ENCODE data around the gene AKR7A3. TPM values are rescaled to one million over a fixed set of nuclear protein-coding genes. Genes with fewer than 3 reads are reported as not detected.
A peak's percentile ranks its signal among the peaks of the same experiment; 100 is the strongest.

Gene AKR7A3
- total and polyA plus RNA-seq, 10 of the 15 experiments (the other 5 are each of a cell fraction or from before 2014, with no cell fraction given), result 0.10 to 1.1 (median 0.25) TPM; not detected in 2

GRCh38 chr1:19251305-19252196, 37.0 kb downstream of the AKR7A3 start, which contains the start of the genes EMC1 and MRTO4:
TSS of gene EMC1 (minus strand) at chr1:19251524. CDS start at chr1:19251509, 15 bp downstream.
TSS of gene MRTO4 (plus strand) at chr1:19251805. CDS start at chr1:19251836, 31 bp downstream.
- ChIA-PET SMC1A (ENCODE audit: uncharacterized antibody, unreplicated experiment) (interaction anchor here (0.6 to 1.7 kb wide), 5 partner anchors 10 to 344 kb away, joined by 3 to 4 read pairs (median 3); no protein-coding TSS in a partner anchor), RAD21 (ENCODE audit: unreplicated experiment) (interaction anchor here (0.7 to 1.3 kb wide), 2 partner anchors 44 to 402 kb away, joined by 3 to 4 read pairs; no protein-coding TSS in a partner anchor), CTCF (interaction anchor here (0.9 to 1.8 kb wide), 5 partner anchors 9 to 344 kb away, joined by 3 to 9 read pairs (median 3); no protein-coding TSS in a partner anchor), POLR2A (interaction anchor here (0.9 to 1.3 kb wide), 4 partner anchors 39 to 61 kb away, joined by 3 to 4 read pairs (median 4); no protein-coding TSS in a partner anchor)
- peak within 1 kb of the TSS; percentile 88 for H2AFZ ChIP-seq (ENCODE audit: control insufficient read depth, low read depth, low read length)
- peak within 1 kb of the TSS; percentile 98 for H3K4me3 ChIP-seq
- FAIRE-seq (peak; percentile 38), ATAC-seq (peak; percentile 93), DNase-seq (ENCODE audit: low read depth, low spot score) (peak; percentile 65)
- in situ Hi-C loops (cut with MboI), result no loop called here
- no peaks in the 10 kb centered on the region for H3K27me3 ChIP-seq (replicated peaks in 1 of 2; ENCODE audit: control insufficient read depth in 2 of 2, insufficient read depth in 2 of 2, low read length in 1 of 2)
- H3K79me2 ChIP-seq (ENCODE audit: control insufficient read depth, insufficient read depth, low read length), result peaks cover 65% of the 10 kb centered on the region
- peaks cover 3% of the 10 kb centered on the region; the same call in 1 of the 2 replicates for H4K20me1 ChIP-seq (ENCODE audit: control insufficient read depth, insufficient read depth)
- H3K4me2 ChIP-seq (ENCODE audit: control insufficient read depth, insufficient read depth), result peak within 1 kb of the TSS; percentile 99
- no peaks in the 10 kb centered on the region for H3K9me3 ChIP-seq (replicated peaks; ENCODE audit: control insufficient read depth, insufficient read depth, low read length)
- BruUV-seq (replicated peaks), result no TSS peak
- H3K27ac ChIP-seq (ENCODE audit: control insufficient read depth, insufficient read depth), result peak within 1 kb of the TSS; percentile 97
- WGBS (ENCODE audit: insufficient coverage, insufficient replicate concordance, low lambda C conversion rate, missing lambda C conversion rate), result under 1% methylated on average over 81 of the region's 81 CpGs
- peaks cover 2 to 10% of the 10 kb centered on the region in 2 experiments for H3K36me3 ChIP-seq (ENCODE audit: control insufficient read depth in 2 of 2, insufficient read depth in 2 of 2, low read length in 1 of 2)
- peaks cover 13% of the 10 kb centered on the region for H3K4me1 ChIP-seq (ENCODE audit: control insufficient read depth, insufficient read depth, low read length)
- H3K9ac ChIP-seq (ENCODE audit: control insufficient read depth, insufficient read depth, low read length), result peak within 1 kb of the TSS; percentile 92
- intact Hi-C loops (cut with micrococcal nuclease; ENCODE audit: unreplicated experiment), result loop anchor here (1.0 to 5.0 kb wide), 3 partner anchors 41 to 401 kb away; partner anchors contain the start of genes AKR7A2, SLC66A1 and UBR4
- TF ChIP-seq TCF12 (IDR thresholded peaks at IDR 0.05; ENCODE audit: low read depth, low read length) (0 out of 2 replicates have a peak, but pooled peaks have one; percentile 47), NR2F1 (conservative IDR thresholded peaks at IDR 0.05) (0 out of 2 replicates have a peak, but pooled peaks have one; percentile 50), CBX5 (IDR thresholded peaks at IDR 0.05; ENCODE audit: low read depth) (no peak), NBN (IDR thresholded peaks at IDR 0.05) (peak; percentile 77), RAD21 (IDR thresholded peaks at IDR 0.05; ENCODE audit: insufficient read depth, low read depth, low read length) (no peak), E4F1 (IDR thresholded peaks at IDR 0.05; ENCODE audit: borderline replicate concordance, partially characterized antibody) (peak; percentile 73), HCFC1 (IDR thresholded peaks at IDR 0.05; ENCODE audit: low read length) (peak; percentile 75), ZNF622 (IDR thresholded peaks at IDR 0.05) (no peak), YY1 (IDR thresholded peaks at IDR 0.05; ENCODE audit: low read depth, low read length) (peak; percentile 98), MEF2A (IDR thresholded peaks at IDR 0.05; ENCODE audit: insufficient read depth, low read depth, low read length) (no peak), TARDBP (IDR thresholded peaks at IDR 0.05; ENCODE audit: borderline replicate concordance) (no peak), SMARCA5 (IDR thresholded peaks at IDR 0.05) (peak; percentile 61; the same call in 1 of the 2 replicates), E2F4 (IDR thresholded peaks at IDR 0.05; ENCODE audit: low read depth, low read length) (peak; percentile 68), TBL1XR1 (IDR thresholded peaks at IDR 0.05; ENCODE audit: low read depth, low read length) (peak; percentile 52; the same call in 1 of the 2 replicates), NR2C1 (IDR thresholded peaks at IDR 0.05) (peak; percentile 41; the same call in 1 of the 2 replicates), ASH2L (IDR thresholded peaks at IDR 0.05; ENCODE audit: borderline replicate concordance, low read depth) (no peak), CBX3 (IDR thresholded peaks at IDR 0.05; ENCODE audit: borderline replicate concordance, low read depth) (no peak), ZSCAN29 (IDR thresholded peaks at IDR 0.05) (0 out of 2 replicates have a peak, but pooled peaks have one; percentile 43), MEF2B (IDR thresholded peaks at IDR 0.05; ENCODE audit: partially characterized antibody, poor library complexity, severe bottlenecking) (peak; percentile 58)

All from GM12878 (cell line).